ENCODE results near the gene SLC1A5.

DNA sequence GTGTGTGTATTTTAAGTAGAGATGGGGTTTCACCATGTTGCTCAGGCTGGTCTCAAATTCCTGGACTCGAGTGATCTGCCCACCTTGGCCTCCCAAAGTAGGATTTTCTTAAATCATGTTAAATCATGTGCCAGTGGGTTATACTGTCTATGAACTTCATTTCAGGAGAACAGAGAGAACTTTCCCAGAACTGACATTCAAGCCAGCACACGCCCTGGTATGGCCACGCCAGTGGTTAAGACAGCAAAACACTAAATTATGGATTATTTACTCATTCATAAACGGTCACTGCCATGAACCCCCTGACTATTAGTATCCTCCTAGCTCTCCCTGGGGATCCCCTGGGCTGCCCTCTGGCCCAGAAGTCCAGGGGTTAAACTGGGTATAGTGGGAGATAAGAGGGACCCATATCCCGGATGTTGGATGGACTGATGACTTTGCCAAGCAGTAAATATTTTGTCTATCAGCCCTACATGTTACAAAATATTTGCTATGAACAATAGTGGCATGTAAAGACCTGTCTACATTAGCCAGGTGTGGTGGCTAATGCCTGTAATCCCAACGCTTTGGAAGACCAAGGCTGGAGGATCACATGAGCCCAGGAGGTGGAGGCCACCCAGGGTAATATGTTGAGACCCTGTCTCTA is 26.0 kb downstream of the SLC1A5 start:
- TF ChIP-seq, protein P1, sequence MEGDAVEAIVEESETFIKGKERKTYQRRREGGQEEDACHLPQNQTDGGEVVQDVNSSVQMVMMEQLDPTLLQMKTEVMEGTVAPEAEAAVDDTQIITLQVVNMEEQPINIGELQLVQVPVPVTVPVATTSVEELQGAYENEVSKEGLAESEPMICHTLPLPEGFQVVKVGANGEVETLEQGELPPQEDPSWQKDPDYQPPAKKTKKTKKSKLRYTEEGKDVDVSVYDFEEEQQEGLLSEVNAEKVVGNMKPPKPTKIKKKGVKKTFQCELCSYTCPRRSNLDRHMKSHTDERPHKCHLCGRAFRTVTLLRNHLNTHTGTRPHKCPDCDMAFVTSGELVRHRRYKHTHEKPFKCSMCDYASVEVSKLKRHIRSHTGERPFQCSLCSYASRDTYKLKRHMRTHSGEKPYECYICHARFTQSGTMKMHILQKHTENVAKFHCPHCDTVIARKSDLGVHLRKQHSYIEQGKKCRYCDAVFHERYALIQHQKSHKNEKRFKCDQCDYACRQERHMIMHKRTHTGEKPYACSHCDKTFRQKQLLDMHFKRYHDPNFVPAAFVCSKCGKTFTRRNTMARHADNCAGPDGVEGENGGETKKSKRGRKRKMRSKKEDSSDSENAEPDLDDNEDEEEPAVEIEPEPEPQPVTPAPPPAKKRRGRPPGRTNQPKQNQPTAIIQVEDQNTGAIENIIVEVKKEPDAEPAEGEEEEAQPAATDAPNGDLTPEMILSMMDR (IDR thresholded peaks at IDR 0.05) = no peak
- no peak for TF ChIP-seq POLR2A (IDR thresholded peaks at IDR 0.05)
